Right lobe of liver (tissue), 4 donors: Measurements from ENCODE around the gene PPDPF.

Source experiments
- CTCF ChIP-seq, 4 donors: fragments of 200-600 bp in 3 of 4; fragments of 450-650 bp in 1 of 4; IDR thresholded peaks; one replicate each; pipeline versions ENCODE4 v1.5.1 to v1.8.0; 2016 to 2022; ENCODE audit warnings: antibody characterized with exemption in 4 of 4, mild to moderate bottlenecking in 2 of 4
- POLR2A ChIP-seq: fragments of 450-650 bp; IDR thresholded peaks from one replicate; pipeline ENCODE4 v1.6.1; 2017; ENCODE audit warnings: antibody characterized with exemption, mild to moderate bottlenecking
- donor health status: DM: no; HTN: no; CAD: no.
- donor health status: DM: no; HTN: no; CAD: no.
- donor health status: DM: no; HTN: yes; CAD: no.

GRCh38 chr20:63536241-63536977 is 15.8 kb downstream of the PPDPF start:
- TF ChIP-seq CTCF (IDR thresholded peaks at IDR 0.05) (no peak), POLR2A (no peak)
